K562 (cell line): ENCODE results near the gene IPPK.

Experiments used
- CREM ChIP-seq: IDR thresholded peaks from 2 replicates; pipeline ENCODE4 v1.6.1; 2014; ENCODE audit warnings: antibody characterized with exemption, low read depth
- EZH2 ChIP-seq: IDR thresholded peaks from 2 replicates; pipeline ENCODE4 v1.6.1; 2012; ENCODE audit warnings: low read depth, mild to moderate bottlenecking, inconsistent platforms, low read length, borderline replicate concordance
- HMG20A ChIP-seq: fragments of 450-650 bp; formaldehyde crosslinking; conservative IDR thresholded peaks from 2 replicates; pipeline ENCODE4 v1.4.0; 2020; ENCODE audit warnings: mild to moderate bottlenecking, mixed read lengths
- ZNF133 ChIP-seq: fragments of 250-450 bp; sonication (Bioruptor Pico); IDR thresholded peaks from 2 replicates; pipeline ENCODE4 v1.4.0; 2020; ENCODE audit warnings: mild to moderate bottlenecking
- TF ChIP-seq, protein P1 (sequence below): sonication (generic); formaldehyde crosslinking; IDR thresholded peaks from 2 replicates; pipeline ENCODE4 v1.9.0; 2022; ENCODE audit warnings: mild to moderate bottlenecking, missing genetic modification reagents
- TF ChIP-seq, protein P2 (sequence below): fragments of 250-450 bp; sonication (Bioruptor Pico); IDR thresholded peaks from 2 replicates; pipeline ENCODE4 v1.4.0; 2020; ENCODE audit warnings: mild to moderate bottlenecking
- TF ChIP-seq, protein P3 (sequence below): fragments of 200-800 bp; sonication (Bioruptor generic); IDR thresholded peaks from 2 replicates; pipeline ENCODE4 v1.6.1; 2017; ENCODE audit warnings: missing genetic modification characterization, missing compliant biosample characterization
- TF ChIP-seq, protein P4 (sequence below): fragments of 250-450 bp; sonication (Bioruptor Pico); IDR thresholded peaks from 2 replicates; pipeline ENCODE4 v1.8.0; 2021; ENCODE audit warnings: mild to moderate bottlenecking, moderate library complexity
- TF ChIP-seq, protein P5 (sequence below), 3 experiments: IDR thresholded peaks in 2 of 3; conservative IDR thresholded peaks in 1 of 3; 2 replicates each; pipeline ENCODE4 v1.5.1; 2011 to 2012; ENCODE audit warnings: low read length in 3 of 3, mild to moderate bottlenecking in 3 of 3, control low read depth in 2 of 3, improper control_type of control experiment in 1 of 3, inconsistent platforms in 1 of 3, low read depth in 1 of 3, mixed read lengths in 1 of 3, moderate library complexity in 1 of 3; ENCODE audit not compliant: insufficient read depth in 2 of 3

DNA sequence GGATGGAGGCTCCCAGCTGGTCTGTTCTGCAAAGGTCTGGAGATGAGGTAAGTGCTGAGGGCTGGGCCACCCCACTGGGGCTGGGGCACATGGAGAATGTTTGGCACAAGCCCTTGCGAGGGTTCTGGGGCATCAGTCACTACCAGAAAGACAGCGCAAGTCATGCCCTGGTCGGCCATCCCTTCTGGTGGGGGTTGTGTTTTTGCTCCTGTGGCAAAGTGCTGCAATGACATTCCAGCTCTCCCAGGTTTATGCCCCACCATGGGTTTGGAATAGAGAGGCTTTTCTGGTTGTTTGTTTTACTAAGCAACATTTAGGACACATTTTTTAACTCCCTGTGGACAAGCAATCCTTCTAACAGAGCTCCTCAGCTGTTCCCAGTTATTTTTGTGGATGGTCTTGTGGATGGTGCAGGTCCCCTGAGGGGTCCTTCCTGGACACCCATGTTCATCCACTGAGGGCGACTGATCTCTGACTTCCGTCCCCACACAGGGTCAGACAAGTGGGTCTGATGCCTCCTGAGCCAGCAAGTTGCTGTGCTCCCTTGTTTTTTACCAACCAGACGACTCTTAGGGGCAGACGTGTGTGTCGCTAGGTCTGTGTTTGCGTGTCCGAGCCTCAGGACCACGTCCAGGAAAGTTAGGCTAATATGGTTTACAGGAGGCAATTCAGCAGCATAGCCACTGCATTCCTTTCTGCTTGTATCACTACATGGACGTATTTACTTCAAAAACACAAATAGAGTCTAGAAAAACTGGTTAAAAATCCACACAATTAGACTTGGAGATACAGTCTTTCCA lies 69.3 kb downstream of the IPPK start:
- TF ChIP-seq, protein P1, sequence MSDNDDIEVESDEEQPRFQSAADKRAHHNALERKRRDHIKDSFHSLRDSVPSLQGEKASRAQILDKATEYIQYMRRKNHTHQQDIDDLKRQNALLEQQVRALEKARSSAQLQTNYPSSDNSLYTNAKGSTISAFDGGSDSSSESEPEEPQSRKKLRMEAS (CRISPR knock-in tag): no peak
- no peak for TF ChIP-seq EZH2
- TF ChIP-seq CREM: no peak
- TF ChIP-seq, protein P2, sequence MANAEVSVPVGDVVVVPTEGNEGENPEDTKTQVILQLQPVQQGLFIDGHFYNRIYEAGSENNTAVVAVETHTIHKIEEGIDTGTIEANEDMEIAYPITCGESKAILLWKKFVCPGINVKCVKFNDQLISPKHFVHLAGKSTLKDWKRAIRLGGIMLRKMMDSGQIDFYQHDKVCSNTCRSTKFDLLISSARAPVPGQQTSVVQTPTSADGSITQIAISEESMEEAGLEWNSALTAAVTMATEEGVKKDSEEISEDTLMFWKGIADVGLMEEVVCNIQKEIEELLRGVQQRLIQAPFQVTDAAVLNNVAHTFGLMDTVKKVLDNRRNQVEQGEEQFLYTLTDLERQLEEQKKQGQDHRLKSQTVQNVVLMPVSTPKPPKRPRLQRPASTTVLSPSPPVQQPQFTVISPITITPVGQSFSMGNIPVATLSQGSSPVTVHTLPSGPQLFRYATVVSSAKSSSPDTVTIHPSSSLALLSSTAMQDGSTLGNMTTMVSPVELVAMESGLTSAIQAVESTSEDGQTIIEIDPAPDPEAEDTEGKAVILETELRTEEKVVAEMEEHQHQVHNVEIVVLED (CRISPR knock-in tag): no peak
- TF ChIP-seq HMG20A (CRISPR knock-in tag): no peak
- no peak for TF ChIP-seq ZNF133 (CRISPR knock-in tag)
- TF ChIP-seq, protein P3, sequence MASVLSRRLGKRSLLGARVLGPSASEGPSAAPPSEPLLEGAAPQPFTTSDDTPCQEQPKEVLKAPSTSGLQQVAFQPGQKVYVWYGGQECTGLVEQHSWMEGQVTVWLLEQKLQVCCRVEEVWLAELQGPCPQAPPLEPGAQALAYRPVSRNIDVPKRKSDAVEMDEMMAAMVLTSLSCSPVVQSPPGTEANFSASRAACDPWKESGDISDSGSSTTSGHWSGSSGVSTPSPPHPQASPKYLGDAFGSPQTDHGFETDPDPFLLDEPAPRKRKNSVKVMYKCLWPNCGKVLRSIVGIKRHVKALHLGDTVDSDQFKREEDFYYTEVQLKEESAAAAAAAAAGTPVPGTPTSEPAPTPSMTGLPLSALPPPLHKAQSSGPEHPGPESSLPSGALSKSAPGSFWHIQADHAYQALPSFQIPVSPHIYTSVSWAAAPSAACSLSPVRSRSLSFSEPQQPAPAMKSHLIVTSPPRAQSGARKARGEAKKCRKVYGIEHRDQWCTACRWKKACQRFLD (CRISPR knock-in tag): no peak
- TF ChIP-seq, protein P4, sequence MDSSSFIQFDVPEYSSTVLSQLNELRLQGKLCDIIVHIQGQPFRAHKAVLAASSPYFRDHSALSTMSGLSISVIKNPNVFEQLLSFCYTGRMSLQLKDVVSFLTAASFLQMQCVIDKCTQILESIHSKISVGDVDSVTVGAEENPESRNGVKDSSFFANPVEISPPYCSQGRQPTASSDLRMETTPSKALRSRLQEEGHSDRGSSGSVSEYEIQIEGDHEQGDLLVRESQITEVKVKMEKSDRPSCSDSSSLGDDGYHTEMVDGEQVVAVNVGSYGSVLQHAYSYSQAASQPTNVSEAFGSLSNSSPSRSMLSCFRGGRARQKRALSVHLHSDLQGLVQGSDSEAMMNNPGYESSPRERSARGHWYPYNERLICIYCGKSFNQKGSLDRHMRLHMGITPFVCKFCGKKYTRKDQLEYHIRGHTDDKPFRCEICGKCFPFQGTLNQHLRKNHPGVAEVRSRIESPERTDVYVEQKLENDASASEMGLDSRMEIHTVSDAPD (CRISPR knock-in tag): no peak
- TF ChIP-seq, protein P5, sequence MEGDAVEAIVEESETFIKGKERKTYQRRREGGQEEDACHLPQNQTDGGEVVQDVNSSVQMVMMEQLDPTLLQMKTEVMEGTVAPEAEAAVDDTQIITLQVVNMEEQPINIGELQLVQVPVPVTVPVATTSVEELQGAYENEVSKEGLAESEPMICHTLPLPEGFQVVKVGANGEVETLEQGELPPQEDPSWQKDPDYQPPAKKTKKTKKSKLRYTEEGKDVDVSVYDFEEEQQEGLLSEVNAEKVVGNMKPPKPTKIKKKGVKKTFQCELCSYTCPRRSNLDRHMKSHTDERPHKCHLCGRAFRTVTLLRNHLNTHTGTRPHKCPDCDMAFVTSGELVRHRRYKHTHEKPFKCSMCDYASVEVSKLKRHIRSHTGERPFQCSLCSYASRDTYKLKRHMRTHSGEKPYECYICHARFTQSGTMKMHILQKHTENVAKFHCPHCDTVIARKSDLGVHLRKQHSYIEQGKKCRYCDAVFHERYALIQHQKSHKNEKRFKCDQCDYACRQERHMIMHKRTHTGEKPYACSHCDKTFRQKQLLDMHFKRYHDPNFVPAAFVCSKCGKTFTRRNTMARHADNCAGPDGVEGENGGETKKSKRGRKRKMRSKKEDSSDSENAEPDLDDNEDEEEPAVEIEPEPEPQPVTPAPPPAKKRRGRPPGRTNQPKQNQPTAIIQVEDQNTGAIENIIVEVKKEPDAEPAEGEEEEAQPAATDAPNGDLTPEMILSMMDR (IDR thresholded peaks at IDR 0.05 in 2 of 3, conservative IDR thresholded peaks at IDR 0.05 in 1 of 3; ENCODE audit: insufficient read depth in 2 of 3, low read depth in 1 of 3, low read length in 3 of 3): no peak
